Loucy (cell line): ENCODE measurements around the gene MRPL33.
"Not testable (repeated sequence)": the region's sequence is repeated elsewhere in the genome, so short reads cannot be mapped to it uniquely, and the experiment has no call there.

Experiments used
- H2AFZ ChIP-seq: fragments of 200-600 bp; sonication (generic); 2 replicates; pipeline ENCODE4 v1.6.0; 2016; ENCODE audit warnings: antibody characterized with exemption, mild to moderate bottlenecking, low read length, moderate library complexity
- H3F3A ChIP-seq: fragments of 200-600 bp; 2 replicates; pipeline ENCODE4 v1.6.0; 2016; ENCODE audit warnings: antibody characterized with exemption, low read depth, mild to moderate bottlenecking
- H3K27me3 ChIP-seq: fragments of 200-600 bp; sonication (generic); 2 replicates; pipeline ENCODE4 v1.6.1; 2014; ENCODE audit warnings: low read length, mild to moderate bottlenecking; ENCODE audit not compliant: insufficient read depth, poor library complexity, severe bottlenecking
- H3K36me3 ChIP-seq: fragments of 200-600 bp; sonication (generic); 2 replicates; pipeline ENCODE4 v1.6.1; 2016; ENCODE audit warnings: low read length; ENCODE audit not compliant: insufficient read depth
- H3K4me1 ChIP-seq: fragments of 200-600 bp; sonication (generic); 2 replicates; pipeline ENCODE4 v1.5.1; 2014; ENCODE audit warnings: low read length, mild to moderate bottlenecking; ENCODE audit not compliant: insufficient read depth, poor library complexity, severe bottlenecking
- H3K4me2 ChIP-seq: fragments of 200-600 bp; sonication (generic); 2 replicates; pipeline ENCODE4 v1.6.0; 2014; ENCODE audit warnings: antibody characterized with exemption, low read length, low read depth, mild to moderate bottlenecking; ENCODE audit not compliant: poor library complexity, severe bottlenecking
- H3K4me3 ChIP-seq: fragments of 200-600 bp; sonication (generic); 2 replicates; pipeline ENCODE4 v1.5.1; 2014; ENCODE audit warnings: low read length, mild to moderate bottlenecking, mixed read lengths; ENCODE audit not compliant: poor library complexity, severe bottlenecking
- H3K79me2 ChIP-seq: fragments of 200-600 bp; sonication (generic); 2 replicates; pipeline ENCODE4 v1.6.1; 2014; ENCODE audit warnings: low read length; ENCODE audit not compliant: insufficient read depth
- H3K9ac ChIP-seq: fragments of 200-600 bp; sonication (generic); 2 replicates; pipeline ENCODE4 v1.6.0; 2014; ENCODE audit warnings: mild to moderate bottlenecking, low read depth, low read length, moderate library complexity; ENCODE audit not compliant: poor library complexity, severe bottlenecking
- H3K9me2 ChIP-seq: fragments of 200-600 bp; sonication (generic); replicated peaks from 2 replicates; pipeline ENCODE4 v1.6.1; 2016; ENCODE audit warnings: low read depth, low read length, mixed read lengths
- H3K9me3 ChIP-seq: fragments of 200-600 bp; sonication (generic); 2 replicates; pipeline ENCODE4 v1.6.1; 2014; ENCODE audit warnings: mild to moderate bottlenecking, antibody characterized with exemption, low read length, low read depth; ENCODE audit not compliant: insufficient read depth
- H4K20me1 ChIP-seq: fragments of 200-600 bp; sonication (generic); 2 replicates; pipeline ENCODE4 v1.6.0; 2014; ENCODE audit warnings: antibody characterized with exemption, low read length, mild to moderate bottlenecking; ENCODE audit not compliant: insufficient read depth, poor library complexity, severe bottlenecking
- EZH2phosphoT487 ChIP-seq: fragments of 200-600 bp; IDR thresholded peaks from 2 replicates; pipeline ENCODE4 v1.6.1; 2018; ENCODE audit warnings: antibody characterized with exemption, mild to moderate bottlenecking, moderate library complexity, borderline replicate concordance
- TF ChIP-seq, protein P1 (sequence below): fragments of 200-600 bp; sonication (generic); conservative IDR thresholded peaks from 2 replicates; pipeline ENCODE4 v1.5.1; 2014; ENCODE audit warnings: mild to moderate bottlenecking, antibody characterized with exemption, low read length

The MRPL33 gene

DNA sequence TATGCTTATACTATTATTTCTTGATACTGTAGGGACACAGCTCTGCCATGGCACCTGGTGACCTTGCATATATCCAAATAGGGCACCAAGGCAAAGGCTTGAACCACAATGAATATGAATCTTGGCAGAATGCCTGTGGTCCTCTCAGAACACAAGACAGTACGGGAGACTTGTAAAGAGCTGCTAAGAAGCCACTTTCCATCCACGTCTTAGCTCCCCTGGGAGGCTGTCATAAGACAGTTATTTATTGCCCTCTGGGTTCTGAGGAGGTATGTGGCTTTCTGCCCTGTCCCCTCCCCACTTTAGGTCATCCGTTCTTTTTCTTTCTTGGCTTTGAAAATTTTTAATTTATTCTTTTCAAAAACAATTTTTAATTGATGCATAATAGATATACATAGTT, 29.8 kb upstream of the MRPL33 start:
- H3K4me3 ChIP-seq = no peak overlapping the region
- no peak for TF ChIP-seq EZH2phosphoT487
- TF ChIP-seq, protein P1, sequence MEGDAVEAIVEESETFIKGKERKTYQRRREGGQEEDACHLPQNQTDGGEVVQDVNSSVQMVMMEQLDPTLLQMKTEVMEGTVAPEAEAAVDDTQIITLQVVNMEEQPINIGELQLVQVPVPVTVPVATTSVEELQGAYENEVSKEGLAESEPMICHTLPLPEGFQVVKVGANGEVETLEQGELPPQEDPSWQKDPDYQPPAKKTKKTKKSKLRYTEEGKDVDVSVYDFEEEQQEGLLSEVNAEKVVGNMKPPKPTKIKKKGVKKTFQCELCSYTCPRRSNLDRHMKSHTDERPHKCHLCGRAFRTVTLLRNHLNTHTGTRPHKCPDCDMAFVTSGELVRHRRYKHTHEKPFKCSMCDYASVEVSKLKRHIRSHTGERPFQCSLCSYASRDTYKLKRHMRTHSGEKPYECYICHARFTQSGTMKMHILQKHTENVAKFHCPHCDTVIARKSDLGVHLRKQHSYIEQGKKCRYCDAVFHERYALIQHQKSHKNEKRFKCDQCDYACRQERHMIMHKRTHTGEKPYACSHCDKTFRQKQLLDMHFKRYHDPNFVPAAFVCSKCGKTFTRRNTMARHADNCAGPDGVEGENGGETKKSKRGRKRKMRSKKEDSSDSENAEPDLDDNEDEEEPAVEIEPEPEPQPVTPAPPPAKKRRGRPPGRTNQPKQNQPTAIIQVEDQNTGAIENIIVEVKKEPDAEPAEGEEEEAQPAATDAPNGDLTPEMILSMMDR = no peak
- no peaks in the 10 kb centered on the region for H3K36me3 ChIP-seq
- H2AFZ ChIP-seq = no peak overlapping the region
- no peaks in the 10 kb centered on the region for H3K4me1 ChIP-seq
- H3K27me3 ChIP-seq = peaks cover 5% of the 10 kb centered on the region
- no peaks in the 10 kb centered on the region for H3K9me3 ChIP-seq
- H4K20me1 ChIP-seq = no peaks in the 10 kb centered on the region
- H3K4me2 ChIP-seq = no peak overlapping the region
- H3F3A ChIP-seq = no peaks in the 10 kb centered on the region
- H3K9me2 ChIP-seq = no peaks in the 10 kb centered on the region
- H3K9ac ChIP-seq = no peak overlapping the region
- H3K79me2 ChIP-seq = no peaks in the 10 kb centered on the region

DNA sequence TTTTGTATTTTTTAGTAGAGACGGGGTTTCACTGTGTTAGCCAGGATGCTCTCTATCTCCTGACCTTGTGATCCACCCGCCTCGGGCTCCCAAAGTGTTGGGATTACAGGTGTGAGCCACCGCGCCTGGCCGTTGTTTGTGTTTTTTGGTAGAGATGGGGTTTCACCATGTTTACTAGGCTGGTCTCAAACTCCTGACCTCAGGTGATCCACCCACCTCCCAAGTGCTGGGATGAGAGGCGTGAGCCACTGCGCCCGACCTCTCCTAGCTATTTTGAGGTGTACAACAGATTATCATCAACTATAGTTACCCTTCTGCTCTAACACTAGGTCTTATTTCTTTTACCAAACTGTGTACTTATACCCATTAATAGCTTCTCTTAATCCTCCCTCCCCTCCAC, 28.9 kb upstream of the MRPL33 start:
- Histone ChIP-seq H3K27me3 (peaks cover 5% of the 10 kb centered on the region), H3K4me3 (no peak overlapping the region), H3F3A (no peaks in the 10 kb centered on the region), H3K9ac (no peak overlapping the region), H2AFZ (no peak overlapping the region), H3K4me2 (no peak overlapping the region), H3K79me2 (no peaks in the 10 kb centered on the region), H3K9me3 (no peaks in the 10 kb centered on the region), H3K9me2 (no peaks in the 10 kb centered on the region), H3K4me1 (no peaks in the 10 kb centered on the region), H4K20me1 (no peaks in the 10 kb centered on the region), H3K36me3 (no peaks in the 10 kb centered on the region)
- no peak for TF ChIP-seq EZH2phosphoT487
- TF ChIP-seq, protein P1 = no peak

DNA sequence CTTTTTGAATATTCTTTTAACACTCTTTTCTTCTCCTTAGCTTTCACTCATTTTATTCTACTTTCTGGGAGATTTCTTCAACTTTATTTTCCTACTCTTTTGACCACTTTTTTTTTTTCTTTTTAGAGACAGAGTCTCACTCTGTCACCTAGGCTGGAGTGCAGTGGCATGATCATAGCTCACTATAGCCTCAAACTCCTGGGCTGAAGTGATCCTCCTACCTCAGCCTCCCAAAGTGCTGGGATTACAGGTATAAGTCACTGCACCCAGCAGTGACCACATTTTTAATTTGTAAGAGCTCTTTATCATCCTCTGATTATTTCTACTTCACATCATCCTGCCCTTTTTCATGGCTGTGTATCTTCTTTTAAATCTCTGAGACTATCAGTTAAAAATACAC, 26.0 kb upstream of the MRPL33 start:
- H3F3A ChIP-seq, H3K4me2 ChIP-seq, H3K4me1 ChIP-seq, H3K9me2 ChIP-seq, H3K9ac ChIP-seq, H3K4me3 ChIP-seq, H3K9me3 ChIP-seq, H3K36me3 ChIP-seq, H4K20me1 ChIP-seq, H3K79me2 ChIP-seq, H2AFZ ChIP-seq: not testable (repeated sequence)
- peaks cover 18% of the 10 kb centered on the region for H3K27me3 ChIP-seq

DNA sequence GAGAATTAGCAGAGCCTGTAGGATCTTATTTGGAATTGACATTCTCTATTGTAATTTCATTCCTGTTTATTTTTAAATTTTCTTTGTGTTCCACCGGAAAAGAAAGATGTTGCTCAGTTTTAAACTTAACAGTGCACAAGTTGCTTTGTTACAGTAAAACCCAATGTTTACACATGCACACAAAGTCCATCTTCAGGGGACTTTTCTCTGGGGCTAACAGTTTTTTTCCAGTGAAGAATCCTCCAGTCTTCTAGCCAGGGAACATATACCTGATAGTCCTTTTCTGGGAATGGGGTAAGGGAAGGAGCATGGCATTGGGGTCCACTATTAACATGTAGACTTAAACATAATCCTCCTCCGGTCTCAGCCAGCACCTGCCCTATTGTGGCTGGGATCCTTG, 25.2 kb upstream of the MRPL33 start:
- H3K79me2 ChIP-seq = no peaks in the 10 kb centered on the region
- peaks cover 18% of the 10 kb centered on the region for H3K27me3 ChIP-seq
- no peaks in the 10 kb centered on the region for H3F3A ChIP-seq
- no peak overlapping the region for H3K4me2 ChIP-seq
- H3K4me3 ChIP-seq = no peak overlapping the region
- no peaks in the 10 kb centered on the region for H3K9me3 ChIP-seq
- TF ChIP-seq, protein P1 = no peak
- no peak for TF ChIP-seq EZH2phosphoT487
- no peaks in the 10 kb centered on the region for H3K9me2 ChIP-seq
- no peak overlapping the region for H3K9ac ChIP-seq
- no peaks in the 10 kb centered on the region for H4K20me1 ChIP-seq
- no peaks in the 10 kb centered on the region for H3K36me3 ChIP-seq
- H3K4me1 ChIP-seq = no peaks in the 10 kb centered on the region
- no peak overlapping the region for H2AFZ ChIP-seq
